Left ventricle myocardium inferior (tissue), 1 donor: ENCODE results near the gene CORO6. TPM values are rescaled to one million over a fixed set of nuclear protein-coding genes. Genes with fewer than 3 reads are reported as not detected.
A peak's percentile ranks its signal among the peaks of the same experiment; 100 is the strongest.

ENCODE experiments used
- DNase-seq: peaks from one replicate; pipeline ENCODE4 v3.0.0-alpha.2; 2020
- H3K27ac ChIP-seq: fragments of 200-600 bp; replicated peaks from 2 replicates; pipeline ENCODE4 v1.8.0; 2021
- H3K27me3 ChIP-seq: fragments of 200-600 bp; 2 replicates; pipeline ENCODE4 v1.8.0; 2021; ENCODE audit warnings: low read depth
- H3K36me3 ChIP-seq: fragments of 200-600 bp; 2 replicates; pipeline ENCODE4 v1.8.0; 2021
- H3K4me1 ChIP-seq: fragments of 200-600 bp; 2 replicates; pipeline ENCODE4 v1.8.0; 2021
- H3K4me3 ChIP-seq: fragments of 200-600 bp; 2 replicates; pipeline ENCODE4 v1.8.0; 2021; ENCODE audit warnings: mild to moderate bottlenecking, moderate library complexity
- H3K9me3 ChIP-seq: fragments of 200-600 bp; replicated peaks from 2 replicates; pipeline ENCODE4 v1.8.0; 2021
- intact Hi-C: fragments of 100-400 bp; cut with micrococcal nuclease; formaldehyde crosslinking; loops from one replicate; pipeline ENCODE4 v1.11.0; 2022
- total RNA-seq: library from RNA; stranded (reverse); fragmentation: NEBNext Ultra II Directional; extraction: Animal tissue kit (Norgen Biotek cat#: 25700); gene quantifications from one replicate; pipeline ENCODE4 v1.2.1, GENCODE V29; 2021
- TF ChIP-seq, protein P1 (sequence below): fragments of 200-600 bp; IDR thresholded peaks from 2 replicates; pipeline ENCODE4 v1.8.0; 2021; ENCODE audit warnings: antibody characterized with exemption, mild to moderate bottlenecking, borderline replicate concordance
- donor health status: DM: no; HTN: yes; CAD: no; lungs with severe emphysema.

The CORO6 gene
- total RNA-seq, 1 donor from 2014 or later: 101 TPM

DNA sequence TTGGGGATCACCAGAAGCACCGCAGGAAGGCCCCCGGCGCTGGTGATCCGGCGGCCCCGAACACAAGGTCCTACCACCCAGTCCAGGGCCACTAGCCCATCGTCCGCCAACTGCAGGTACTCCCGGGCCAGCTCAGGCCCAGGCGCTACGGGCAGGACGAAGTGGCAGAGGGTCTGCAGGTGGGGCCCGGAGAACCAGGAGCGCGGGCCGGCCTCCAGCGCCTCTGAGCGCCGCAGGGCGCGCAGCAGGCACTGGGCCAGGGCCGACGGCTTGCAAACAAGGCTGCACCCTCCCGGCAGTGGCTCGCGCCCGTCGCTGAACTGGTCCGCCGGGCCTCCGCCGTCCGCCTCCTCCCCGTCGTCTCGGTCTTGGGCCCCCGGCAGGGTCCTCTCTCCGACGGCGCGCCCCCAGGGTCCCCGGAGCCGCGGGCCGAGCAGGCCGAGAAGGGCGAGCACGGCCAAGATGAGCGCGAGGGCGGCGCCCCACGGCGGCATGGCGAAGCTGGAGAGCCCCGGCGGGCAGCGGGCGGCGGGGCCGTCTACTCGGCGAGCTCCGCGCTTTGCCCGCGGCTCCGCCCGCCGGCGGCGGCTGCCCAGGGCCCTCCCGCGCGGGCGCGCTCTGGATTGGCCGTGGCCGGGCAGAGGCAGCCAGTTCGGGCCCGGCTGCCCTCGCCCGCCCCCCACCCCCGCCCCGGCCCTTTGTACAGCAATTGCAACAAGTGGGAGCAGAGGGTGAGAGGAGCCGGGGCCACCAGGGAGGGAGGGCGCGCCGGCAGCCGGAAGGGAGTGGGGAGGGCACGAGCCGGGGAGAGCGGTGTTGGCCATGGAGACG is 56.0 kb downstream of the CORO6 start, which contains the start of gene ABHD15:
Gene ABHD15 (minus strand): TSS at position 565 of the 831 bp plus-strand sequence. CDS start 71 bp downstream, at position 494.
- Histone ChIP-seq H3K27ac (peak within 1 kb of the TSS; percentile 92), H3K36me3 (peaks cover 12% of the 10 kb centered on the region), H3K27me3 (no peaks in the 10 kb centered on the region), H3K4me3 (peak within 1 kb of the TSS; percentile 77), H3K4me1 (peaks cover 75% of the 10 kb centered on the region), H3K9me3 (no peaks in the 10 kb centered on the region)
- intact Hi-C loops: no loop called here
- TF ChIP-seq, protein P1, sequence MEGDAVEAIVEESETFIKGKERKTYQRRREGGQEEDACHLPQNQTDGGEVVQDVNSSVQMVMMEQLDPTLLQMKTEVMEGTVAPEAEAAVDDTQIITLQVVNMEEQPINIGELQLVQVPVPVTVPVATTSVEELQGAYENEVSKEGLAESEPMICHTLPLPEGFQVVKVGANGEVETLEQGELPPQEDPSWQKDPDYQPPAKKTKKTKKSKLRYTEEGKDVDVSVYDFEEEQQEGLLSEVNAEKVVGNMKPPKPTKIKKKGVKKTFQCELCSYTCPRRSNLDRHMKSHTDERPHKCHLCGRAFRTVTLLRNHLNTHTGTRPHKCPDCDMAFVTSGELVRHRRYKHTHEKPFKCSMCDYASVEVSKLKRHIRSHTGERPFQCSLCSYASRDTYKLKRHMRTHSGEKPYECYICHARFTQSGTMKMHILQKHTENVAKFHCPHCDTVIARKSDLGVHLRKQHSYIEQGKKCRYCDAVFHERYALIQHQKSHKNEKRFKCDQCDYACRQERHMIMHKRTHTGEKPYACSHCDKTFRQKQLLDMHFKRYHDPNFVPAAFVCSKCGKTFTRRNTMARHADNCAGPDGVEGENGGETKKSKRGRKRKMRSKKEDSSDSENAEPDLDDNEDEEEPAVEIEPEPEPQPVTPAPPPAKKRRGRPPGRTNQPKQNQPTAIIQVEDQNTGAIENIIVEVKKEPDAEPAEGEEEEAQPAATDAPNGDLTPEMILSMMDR: no peak
- DNase-seq: peak; percentile 63

DNA sequence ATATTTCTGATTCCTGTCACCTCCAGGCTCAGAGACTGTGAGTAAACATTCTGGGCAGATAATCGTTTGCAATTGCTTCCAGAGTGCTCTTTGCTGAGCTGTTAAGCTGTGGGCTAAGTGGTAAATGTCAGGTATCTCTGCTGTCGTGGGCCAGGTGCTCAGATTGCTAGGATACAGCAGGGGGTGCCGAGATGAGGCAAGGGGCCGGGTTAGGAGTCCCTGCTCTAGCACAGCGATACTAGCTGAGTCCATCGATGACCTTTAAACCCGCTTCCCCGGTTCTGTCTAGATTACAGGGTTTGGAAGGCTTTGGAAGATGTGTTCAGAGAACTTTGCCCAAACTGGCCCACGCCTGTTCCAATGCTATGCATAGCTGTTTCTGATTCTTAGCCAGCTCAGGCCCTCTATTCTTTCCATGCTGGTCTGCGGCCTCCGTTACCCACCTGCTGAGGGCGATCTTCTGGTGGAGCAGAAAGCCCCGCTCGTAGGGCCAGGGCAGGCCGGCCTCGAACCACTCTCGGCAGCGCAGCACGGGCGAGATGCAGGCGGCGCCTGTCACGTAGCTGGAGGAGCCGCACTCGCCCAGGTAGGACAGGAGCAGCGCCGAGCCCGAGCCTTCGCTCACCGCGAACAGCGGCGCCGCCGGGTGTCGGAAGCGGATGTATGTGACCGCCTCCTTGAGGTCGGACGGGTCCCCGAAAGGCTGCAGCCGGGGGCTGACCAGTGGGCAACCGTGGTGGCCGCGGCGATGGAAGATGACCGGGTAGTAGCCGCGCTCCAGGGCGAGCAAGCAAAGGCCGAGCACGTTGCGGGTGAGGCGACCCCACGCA is 56.9 kb downstream of the CORO6 start:
- H3K4me3 ChIP-seq: peak overlapping the region; percentile 77
- H3K27ac ChIP-seq: peak overlapping the region; percentile 92
- no peaks in the 10 kb centered on the region for H3K9me3 ChIP-seq
- no peak for DNase-seq
- intact Hi-C loops: no loop called here
- TF ChIP-seq, protein P1: peak; percentile 14
- peaks cover 12% of the 10 kb centered on the region for H3K36me3 ChIP-seq
- no peaks in the 10 kb centered on the region for H3K27me3 ChIP-seq
- H3K4me1 ChIP-seq: peaks cover 75% of the 10 kb centered on the region

Other genes starting within 250 kb of the CORO6 start
- 50.7 TPM for gene TAOK1, start 232.5 kb downstream of the CORO6 start, total RNA-seq
- gene ABHD15, start 55.9 kb downstream of the CORO6 start, total RNA-seq: 5.9 TPM
- gene TP53I13, start 54.2 kb downstream of the CORO6 start, total RNA-seq: 37.2 TPM
- gene GIT1, start 33.3 kb downstream of the CORO6 start, total RNA-seq: 31.9 TPM
- 5.9 TPM for gene ANKRD13B, start 29.8 kb downstream of the CORO6 start, total RNA-seq